Stomach (tissue), 9 donors: ENCODE data around the gene IAH1. TPM values are rescaled to one million over a fixed set of nuclear protein-coding genes. Genes with fewer than 3 reads are reported as not detected.

Experiments
- DNase-seq, 2 donors: peaks; one replicate each; pipeline versions ENCODE4 v3.0.0 to v3.0.0-alpha.2; 2013 to 2019
- H3K27ac ChIP-seq, 5 donors: fragments of 200-600 bp in 4 of 5; sonication (generic) in 4 of 5; one replicate each; pipeline ENCODE4 v1.5.1; 2013 to 2019; ENCODE audit warnings: mild to moderate bottlenecking in 1 of 5, moderate library complexity in 1 of 5
- H3K27me3 ChIP-seq, 3 donors: fragments of 200-600 bp; sonication (generic); one replicate each; pipeline ENCODE4 v1.5.1; 2017 to 2019; ENCODE audit warnings: mixed run types in 1 of 3
- H3K36me3 ChIP-seq, 4 donors: fragments of 200-600 bp; sonication (generic); 1 replicate in 3 of 4; 2 replicates in 1 of 4; pipeline ENCODE4 v1.5.1; 2016 to 2019
- H3K4me1 ChIP-seq, 4 donors: fragments of 200-600 bp; sonication (generic); one replicate each; pipeline ENCODE4 v1.5.1; 2016 to 2019
- H3K4me3 ChIP-seq, 4 donors: fragments of 200-600 bp; sonication (generic) in 3 of 4; one replicate each; pipeline ENCODE4 v1.5.1; 2016 to 2019; ENCODE audit warnings: mild to moderate bottlenecking in 1 of 4
- H3K9me3 ChIP-seq, 4 donors: fragments of 200-600 bp; sonication (generic); one replicate each; pipeline ENCODE4 v1.5.1; 2016 to 2019
- EP300 ChIP-seq: sonication (generic); formaldehyde crosslinking; IDR thresholded peaks from one replicate; pipeline ENCODE4 v1.6.1; 2017; ENCODE audit warnings: antibody characterized with exemption
- POLR2A ChIP-seq, 4 donors: fragments of 450-650 bp; IDR thresholded peaks; one replicate each; pipeline ENCODE4 v1.6.1; 2016; ENCODE audit warnings: antibody characterized with exemption in 4 of 4, control low read depth in 2 of 4, mild to moderate bottlenecking in 1 of 4, moderate library complexity in 1 of 4
- POLR2AphosphoS5 ChIP-seq, 3 donors: sonication (generic); formaldehyde crosslinking; IDR thresholded peaks; one replicate each; pipeline ENCODE4 v1.6.1; 2016; ENCODE audit warnings: antibody characterized with exemption in 3 of 3
- WGBS, 5 donors: extraction: QIAGEN DNeasy Blood & Tissue Kit in 3 of 5; methylation state at CpG; one replicate each; pipeline versions ENCODE4 v1.1.5 to v1.1.7; 2013 to 2018; 5-methylcytosine and 5-hydroxymethylcytosine counted together
- intact Hi-C: fragments of 100-400 bp; cut with DNase I; formaldehyde crosslinking; loops from one replicate; pipeline ENCODE4 v1.15.1; 2023; ENCODE audit warnings: low total_unique reads
- polyA plus RNA-seq, 3 donors: library from polyadenylated mRNA; stranded (reverse); fragments of 200-250 nt; gene quantifications; one replicate each; pipeline ENCODE4 v1.2.3, GENCODE V29; 2013
- total RNA-seq, 5 donors: library from RNA; depleted of rRNA; stranded (reverse); fragments of >200 nt; gene quantifications; one replicate each; pipeline versions ENCODE4 v1.1.0 to v1.2.3, GENCODE V29; 2014 to 2016
- TF ChIP-seq, protein P1 (sequence below), 7 experiments: fragments of 450-650 bp in 4 of 7; fragments of 200-600 bp in 3 of 7; sonication (generic) in 3 of 7; IDR thresholded peaks; one replicate each; pipeline ENCODE4 v1.5.1; 2016 to 2019; ENCODE audit warnings: antibody characterized with exemption in 7 of 7, control low read depth in 2 of 7, mild to moderate bottlenecking in 1 of 7
- donor health status: healthy with polysubstance abuse.
- donor health status: Bipolar disorder and iron deficiency.
- donor health status: healthy.

The IAH1 gene
- total and polyA plus RNA-seq, 8 donors: 29.8 to 204 (median 53.5) TPM

DNA sequence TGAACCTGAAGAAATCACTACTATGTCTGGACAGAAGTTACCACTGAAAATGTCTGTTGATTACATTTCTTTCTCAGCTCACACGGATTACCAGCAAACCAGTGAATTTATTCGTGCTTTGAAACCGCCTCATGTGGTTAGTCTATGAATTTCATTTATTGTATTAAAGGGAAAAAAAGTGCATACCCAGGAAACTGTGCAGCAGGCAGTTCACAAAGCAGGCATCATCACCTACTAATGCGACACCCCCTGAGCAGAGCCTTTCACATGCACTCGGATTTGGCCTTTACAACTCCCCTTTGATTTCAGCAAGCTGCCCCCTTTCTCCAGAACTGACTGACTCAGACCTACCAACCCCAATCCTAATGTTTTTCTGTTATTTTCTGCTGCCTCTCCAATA is 30.8 kb upstream of the IAH1 start:
- Histone ChIP-seq H3K9me3 (no peaks in the 10 kb centered on the region), H3K4me1 (no peaks in the 10 kb centered on the region), H3K27ac (no peak overlapping the region), H3K36me3 (peaks cover 16 to 98% (median 96%) of the 10 kb centered on the region in 4 donors), H3K27me3 (no peaks in the 10 kb centered on the region), H3K4me3 (no peak overlapping the region)
- intact Hi-C loops: no loop called here
- TF ChIP-seq EP300 (no peak), POLR2AphosphoS5 (IDR thresholded peaks at IDR 0.05) (no peak), POLR2A (IDR thresholded peaks at IDR 0.05) (no peak)
- TF ChIP-seq, protein P1, sequence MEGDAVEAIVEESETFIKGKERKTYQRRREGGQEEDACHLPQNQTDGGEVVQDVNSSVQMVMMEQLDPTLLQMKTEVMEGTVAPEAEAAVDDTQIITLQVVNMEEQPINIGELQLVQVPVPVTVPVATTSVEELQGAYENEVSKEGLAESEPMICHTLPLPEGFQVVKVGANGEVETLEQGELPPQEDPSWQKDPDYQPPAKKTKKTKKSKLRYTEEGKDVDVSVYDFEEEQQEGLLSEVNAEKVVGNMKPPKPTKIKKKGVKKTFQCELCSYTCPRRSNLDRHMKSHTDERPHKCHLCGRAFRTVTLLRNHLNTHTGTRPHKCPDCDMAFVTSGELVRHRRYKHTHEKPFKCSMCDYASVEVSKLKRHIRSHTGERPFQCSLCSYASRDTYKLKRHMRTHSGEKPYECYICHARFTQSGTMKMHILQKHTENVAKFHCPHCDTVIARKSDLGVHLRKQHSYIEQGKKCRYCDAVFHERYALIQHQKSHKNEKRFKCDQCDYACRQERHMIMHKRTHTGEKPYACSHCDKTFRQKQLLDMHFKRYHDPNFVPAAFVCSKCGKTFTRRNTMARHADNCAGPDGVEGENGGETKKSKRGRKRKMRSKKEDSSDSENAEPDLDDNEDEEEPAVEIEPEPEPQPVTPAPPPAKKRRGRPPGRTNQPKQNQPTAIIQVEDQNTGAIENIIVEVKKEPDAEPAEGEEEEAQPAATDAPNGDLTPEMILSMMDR (IDR thresholded peaks at IDR 0.05): no peak
- DNase-seq: no peak
- WGBS, 5 donors: 87 to 93% (median 91%) methylated on average over 5 of the region's 5 CpGs

DNA sequence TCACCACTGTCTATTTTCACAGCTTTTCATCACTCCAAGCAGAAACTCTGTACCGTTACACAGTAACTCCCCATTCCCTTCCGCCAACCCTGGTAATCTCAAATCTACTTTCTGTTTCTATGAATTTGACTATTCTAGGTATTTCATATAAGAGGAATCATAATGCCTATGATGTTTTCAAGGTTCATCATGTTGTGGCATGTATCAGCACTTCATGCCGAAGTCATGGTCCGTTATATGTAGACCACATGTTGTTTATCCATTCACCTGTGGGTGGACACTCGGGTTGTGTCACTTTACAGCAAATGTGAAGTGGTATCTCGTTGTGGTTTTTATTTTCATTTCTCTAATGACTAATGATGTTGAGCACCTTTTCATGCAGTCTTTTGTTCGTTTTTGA is 29.3 kb upstream of the IAH1 start:
- Histone ChIP-seq H3K27me3 (no peaks in the 10 kb centered on the region), H3K9me3 (no peaks in the 10 kb centered on the region), H3K4me1 (no peaks in the 10 kb centered on the region), H3K27ac (no peak overlapping the region), H3K36me3 (peaks cover 23 to 100% (median 96%) of the 10 kb centered on the region in 4 donors), H3K4me3 (no peak overlapping the region)
- intact Hi-C loops: no loop called here
- no peak for TF ChIP-seq POLR2AphosphoS5 (IDR thresholded peaks at IDR 0.05)
- TF ChIP-seq, protein P1 (IDR thresholded peaks at IDR 0.05): no peak
- no peak for TF ChIP-seq EP300
- TF ChIP-seq POLR2A (IDR thresholded peaks at IDR 0.05): no peak
- 85 to 92% (median 91%) methylated on average over 7 of the region's 7 CpGs for whole genome bisulfite sequencing, 5 donors
- no peak for DNase-seq

DNA sequence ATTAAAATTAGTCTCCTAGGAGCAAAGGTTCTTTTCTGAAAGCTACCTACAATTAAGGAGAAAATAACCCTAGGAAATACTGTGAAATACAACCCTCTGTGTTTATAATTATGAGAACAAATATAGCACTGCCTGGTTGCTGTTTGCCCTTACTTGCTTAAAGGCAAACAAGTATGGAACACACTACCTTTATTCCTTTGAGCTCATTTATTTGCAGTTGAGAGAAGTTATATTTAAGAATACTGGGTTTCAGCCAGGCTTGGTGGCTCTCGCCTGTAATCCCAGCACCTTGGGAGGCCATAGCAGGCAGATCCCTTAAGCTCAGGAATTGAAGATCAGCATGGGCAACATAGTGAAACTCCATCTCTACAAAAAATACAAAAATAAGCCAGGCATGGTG is 23.1 kb upstream of the IAH1 start:
- WGBS, 5 donors: 35 to 74% (median 38%) methylated on average over 1 of the region's 1 CpG
- no peaks in the 10 kb centered on the region for H3K27me3 ChIP-seq
- no peak overlapping the region for H3K4me3 ChIP-seq
- TF ChIP-seq, protein P1 (IDR thresholded peaks at IDR 0.05): no peak
- TF ChIP-seq POLR2AphosphoS5 (IDR thresholded peaks at IDR 0.05) (no peak), POLR2A (IDR thresholded peaks at IDR 0.05) (no peak), EP300 (no peak)
- no peak overlapping the region for H3K27ac ChIP-seq
- DNase-seq: no peak
- intact Hi-C loops: no loop called here
- peaks cover 18 to 95% (median 84%) of the 10 kb centered on the region in 4 donors for H3K36me3 ChIP-seq
- H3K9me3 ChIP-seq: no peaks in the 10 kb centered on the region
- H3K4me1 ChIP-seq: no peaks in the 10 kb centered on the region

DNA sequence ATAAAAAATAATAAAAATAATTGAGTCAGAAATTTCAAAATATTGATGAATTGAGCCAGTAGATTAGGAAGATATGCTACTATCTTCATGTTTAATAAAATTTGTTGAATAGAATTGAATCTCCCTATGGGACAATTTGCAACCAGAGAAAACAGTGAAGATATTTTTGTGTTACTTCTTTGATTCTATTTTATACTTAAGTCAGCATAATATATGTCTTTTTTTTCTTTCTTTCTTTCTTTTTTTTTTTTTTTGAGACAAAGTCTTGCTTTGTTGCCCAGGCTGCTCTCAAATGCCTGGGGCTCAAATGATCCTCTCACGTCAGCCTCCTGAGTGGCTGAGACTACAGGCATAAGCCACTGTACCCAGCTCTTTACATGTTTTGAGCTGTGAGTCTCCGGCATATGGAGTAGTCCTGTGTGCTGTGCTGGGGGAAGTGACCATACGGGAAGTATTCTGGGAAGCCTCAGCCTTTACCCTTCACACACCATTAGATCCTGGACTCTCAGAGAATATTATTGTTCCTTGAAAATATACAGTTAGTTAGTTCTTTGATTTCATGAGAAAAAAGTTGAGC is 13.8 kb upstream of the IAH1 start:
- intact Hi-C loops: no loop called here
- H3K4me1 ChIP-seq: peaks cover 0 to 9% (median 0%) of the 10 kb centered on the region in 4 donors
- H3K27me3 ChIP-seq: no peaks in the 10 kb centered on the region
- TF ChIP-seq POLR2AphosphoS5 (IDR thresholded peaks at IDR 0.05): no peak
- TF ChIP-seq, protein P1 (IDR thresholded peaks at IDR 0.05): no peak
- TF ChIP-seq POLR2A (IDR thresholded peaks at IDR 0.05): no peak
- TF ChIP-seq EP300: no peak
- no peak overlapping the region for H3K4me3 ChIP-seq
- H3K9me3 ChIP-seq: no peaks in the 10 kb centered on the region
- DNase-seq: no peak
- peaks cover 7 to 86% (median 80%) of the 10 kb centered on the region in 4 donors for H3K36me3 ChIP-seq
- H3K27ac ChIP-seq: no peak overlapping the region
- 92 to 97% (median 95%) methylated on average over 3 of the region's 3 CpGs for WGBS, 5 donors
